ENCODE measurements around the gene MED26.

The MED26 gene

DNA sequence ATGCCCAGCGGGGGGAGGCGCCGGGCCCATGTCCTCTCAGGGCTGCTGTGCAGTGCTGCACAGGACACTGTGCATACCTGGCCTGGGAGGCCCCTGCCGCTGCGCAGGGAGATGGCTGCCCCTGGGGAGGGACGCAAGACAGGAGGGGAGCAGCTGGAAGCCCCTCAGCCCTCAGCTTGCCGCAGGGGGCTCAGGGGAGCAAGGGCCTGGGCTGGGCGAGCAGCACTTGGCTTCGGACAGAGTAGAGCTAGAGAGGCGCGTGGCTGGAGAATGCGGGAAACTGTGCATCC is 96.7 kb downstream of the MED26 start:
- DNase-seq = no peak

DNA sequence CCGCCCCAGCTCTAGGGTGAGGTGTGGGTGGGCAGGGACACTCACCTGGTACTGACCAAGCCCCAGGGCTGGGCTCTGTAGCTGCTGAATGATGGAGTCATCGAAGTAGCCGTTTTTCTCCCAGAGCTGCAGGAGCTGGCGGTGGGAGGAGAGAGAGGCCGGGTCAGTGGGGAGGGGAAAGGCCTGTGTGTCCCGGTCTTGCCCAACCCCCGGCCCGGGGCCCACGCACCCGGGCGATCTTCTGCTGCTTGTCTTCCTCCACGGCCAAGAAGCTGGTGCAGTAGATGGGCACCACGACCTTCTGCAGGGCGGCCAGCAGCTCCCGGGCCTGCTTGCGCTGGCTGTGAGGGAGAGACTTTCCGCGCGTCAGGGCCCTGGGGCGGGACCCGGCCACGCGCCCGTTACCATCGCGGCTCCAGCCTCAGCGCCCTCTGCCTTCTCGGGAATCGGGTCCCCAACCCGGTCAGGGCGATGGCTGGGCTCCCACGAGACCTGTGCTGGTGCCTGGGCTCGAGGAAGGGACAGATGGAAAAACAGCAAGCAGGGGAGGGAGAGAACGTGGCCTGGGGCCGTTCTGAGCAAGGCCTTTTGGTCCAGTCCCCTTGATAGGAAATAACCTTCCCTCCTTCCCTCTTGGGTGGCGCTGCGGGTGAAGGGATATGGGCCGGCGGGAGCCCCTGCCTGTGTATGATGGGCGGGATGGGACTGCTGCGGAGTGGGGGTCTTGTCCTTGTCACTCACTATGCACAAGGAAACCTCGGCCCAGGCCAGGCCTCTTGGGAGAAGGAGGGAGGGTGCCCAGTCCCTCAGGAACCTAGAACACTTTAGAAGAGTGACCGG is 97.2 kb downstream of the MED26 start:
- no peak for DNase-seq

DNA sequence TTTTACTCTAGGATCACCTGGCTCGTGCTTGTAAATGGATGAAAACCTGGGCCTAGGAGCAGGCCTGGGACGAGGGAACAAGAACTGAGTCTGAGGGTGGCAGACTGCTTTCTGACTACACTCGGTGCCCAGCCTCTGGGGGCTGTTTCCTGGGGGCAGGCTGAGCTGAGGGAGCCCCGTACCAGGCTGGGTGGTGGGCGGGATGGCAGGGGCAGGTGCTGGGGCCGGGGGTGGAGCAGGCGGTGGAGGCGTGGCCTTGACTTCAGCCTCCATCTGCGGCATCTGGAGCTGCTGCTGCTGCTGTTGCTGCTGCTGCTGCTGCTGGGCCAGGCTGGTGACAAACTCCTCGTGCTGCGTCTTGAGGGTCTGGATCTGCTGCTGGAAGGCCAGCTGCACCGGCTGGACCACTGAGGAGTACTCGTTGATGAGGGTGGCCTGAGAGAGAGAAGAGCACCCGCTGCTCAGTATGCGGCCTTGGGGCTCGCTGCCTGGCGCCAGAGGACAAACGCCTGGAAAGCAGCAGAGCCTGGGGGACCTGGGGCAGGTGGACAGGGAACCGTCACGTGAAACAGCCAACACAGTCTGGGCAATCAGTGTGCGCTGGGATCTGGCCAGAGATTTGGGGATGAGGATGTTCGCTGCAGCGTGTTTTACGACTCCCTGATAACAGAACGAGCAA is 98.4 kb downstream of the MED26 start:
- DNase-seq = no peak

DNA sequence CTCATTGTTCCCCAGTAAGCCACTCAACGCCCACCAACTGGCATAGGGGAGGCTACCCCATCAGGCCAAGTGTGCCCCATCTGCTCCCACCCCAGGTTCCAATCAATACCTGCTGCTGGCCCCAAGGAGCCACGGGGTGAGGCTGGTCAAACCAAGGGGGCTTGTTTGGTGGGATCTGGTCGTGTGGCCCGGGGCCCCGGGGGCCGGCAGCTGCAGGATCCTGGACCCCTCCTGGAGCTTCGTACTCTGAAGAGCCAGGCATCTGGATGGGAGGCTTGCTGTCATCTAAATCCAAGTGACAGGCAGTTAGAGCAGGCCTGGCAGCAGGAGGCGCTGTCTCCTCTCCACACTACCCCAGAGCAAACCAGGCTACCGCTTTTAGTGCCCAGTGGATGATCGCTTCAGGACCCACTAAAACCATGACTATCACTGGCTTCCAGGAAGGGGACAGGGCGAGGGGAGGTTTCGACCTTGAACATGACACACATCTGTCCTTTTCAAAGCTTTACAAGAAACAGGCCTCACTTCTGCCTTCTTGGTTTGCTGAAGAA is 100.0 kb downstream of the MED26 start:
- DNase-seq = no peak

DNA sequence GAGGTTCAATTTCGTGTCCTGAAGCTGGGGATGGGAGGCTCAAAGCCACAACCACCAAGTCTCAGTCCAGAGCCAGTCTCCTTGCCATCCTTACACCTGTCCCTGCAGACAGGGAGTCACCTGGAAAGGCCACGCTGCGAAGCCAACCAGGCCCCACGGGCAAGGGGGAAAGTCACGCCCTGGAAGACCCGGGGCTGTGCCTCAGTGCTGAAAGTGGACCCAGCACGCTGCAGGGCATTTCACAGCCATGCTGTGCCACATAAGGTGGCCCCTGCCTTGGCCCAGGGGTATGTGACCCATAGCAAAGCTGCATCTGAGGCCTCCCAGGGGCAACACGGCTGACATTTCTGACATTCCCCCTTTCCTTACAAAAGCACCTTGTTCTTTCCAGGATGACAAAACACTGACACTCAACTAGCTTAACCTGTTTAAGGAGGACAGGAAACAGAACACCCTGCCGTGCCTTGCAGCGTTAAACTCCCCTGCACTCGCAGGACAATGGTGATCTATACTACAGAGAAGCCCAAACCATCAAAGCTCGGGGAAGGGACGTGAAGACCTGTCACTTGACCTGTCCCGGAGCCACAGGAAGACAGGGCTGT is 100.6 kb downstream of the MED26 start:
- DNase-seq = no peak

DNA sequence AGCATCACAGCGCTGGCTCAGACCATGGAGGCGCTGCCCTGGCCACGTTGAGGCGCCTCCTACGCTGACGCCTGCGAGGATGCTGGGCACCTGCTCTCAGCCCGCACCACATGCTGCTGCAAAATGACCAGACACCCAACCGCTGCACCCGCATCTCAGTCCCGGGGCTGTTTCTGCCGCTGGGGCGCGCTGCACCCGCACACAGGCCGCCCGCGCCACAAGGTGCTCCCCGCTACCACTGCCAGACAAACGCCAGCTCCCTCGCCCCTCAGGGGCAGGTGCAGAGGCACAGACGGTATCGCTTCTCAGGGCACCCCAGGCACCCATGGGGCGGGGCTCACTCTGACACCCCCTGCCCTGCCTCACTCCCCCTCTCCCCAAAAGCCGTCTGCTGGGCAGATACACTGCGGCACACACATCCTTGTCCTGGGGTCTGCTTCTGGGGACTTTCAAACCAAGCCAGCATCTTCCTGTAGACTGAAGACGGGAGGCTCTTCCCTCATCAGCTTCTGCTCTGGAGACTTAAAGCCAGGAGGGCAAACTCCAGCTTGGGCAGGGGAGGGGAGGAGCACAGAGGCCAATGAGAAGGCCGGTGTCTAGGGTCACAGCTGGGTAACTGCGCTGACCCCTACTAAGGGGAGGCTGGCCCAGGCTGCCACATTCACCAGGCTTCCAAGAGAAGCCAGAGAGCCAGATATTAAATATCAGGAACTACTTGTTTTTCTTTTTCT is 102.1 kb downstream of the MED26 start:
- DNase-seq = no peak

DNA sequence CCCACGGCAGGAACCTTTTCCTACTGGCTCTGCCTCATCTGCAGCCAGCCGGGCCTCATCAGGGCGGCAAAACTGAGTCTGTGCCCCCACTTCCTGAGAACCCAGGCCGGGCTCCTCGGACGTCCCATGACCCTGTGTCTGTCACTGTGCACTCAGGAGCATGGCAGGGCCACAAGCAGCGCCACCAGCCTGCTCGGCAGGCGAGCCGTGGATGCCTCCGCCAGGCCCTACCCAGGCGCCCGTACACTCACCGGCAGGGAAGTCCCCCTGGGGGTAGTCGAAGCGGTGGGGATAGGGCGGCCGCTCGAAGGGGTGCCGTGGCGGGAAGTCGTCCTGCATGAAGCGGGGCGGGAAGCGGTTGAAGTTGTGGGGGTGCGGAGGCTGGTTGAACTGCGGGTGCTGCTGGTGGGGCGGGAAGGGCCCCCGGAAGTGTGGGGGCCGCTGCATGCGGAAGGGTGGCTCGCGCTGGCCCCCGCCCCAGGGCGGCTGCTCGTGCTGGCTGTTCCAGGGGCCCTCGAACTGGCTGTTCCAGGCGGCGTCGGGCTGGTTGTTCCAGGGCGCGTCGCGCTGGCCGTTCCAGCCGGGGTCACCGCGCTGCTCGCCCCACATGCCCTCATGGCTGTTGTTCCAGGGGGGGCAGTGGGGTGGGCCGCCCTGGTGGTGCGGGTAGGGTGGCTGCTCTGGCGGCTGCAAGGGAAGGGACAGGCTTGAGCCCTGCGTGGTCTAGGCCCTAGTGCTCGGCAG is 102.8 kb downstream of the MED26 start:
- DNase-seq = no peak
